ENCODE measurements around the gene DOCK6. TPM values are rescaled to one million over a fixed set of nuclear protein-coding genes. Genes with fewer than 3 reads are reported as not detected.
A peak's percentile ranks its signal among the peaks of the same experiment; 100 is the strongest.

DOCK6 gene
- total RNA-seq, 4 donors from 2014 or later: 19.7 to 94.0 (median 33.3) TPM

DNA sequence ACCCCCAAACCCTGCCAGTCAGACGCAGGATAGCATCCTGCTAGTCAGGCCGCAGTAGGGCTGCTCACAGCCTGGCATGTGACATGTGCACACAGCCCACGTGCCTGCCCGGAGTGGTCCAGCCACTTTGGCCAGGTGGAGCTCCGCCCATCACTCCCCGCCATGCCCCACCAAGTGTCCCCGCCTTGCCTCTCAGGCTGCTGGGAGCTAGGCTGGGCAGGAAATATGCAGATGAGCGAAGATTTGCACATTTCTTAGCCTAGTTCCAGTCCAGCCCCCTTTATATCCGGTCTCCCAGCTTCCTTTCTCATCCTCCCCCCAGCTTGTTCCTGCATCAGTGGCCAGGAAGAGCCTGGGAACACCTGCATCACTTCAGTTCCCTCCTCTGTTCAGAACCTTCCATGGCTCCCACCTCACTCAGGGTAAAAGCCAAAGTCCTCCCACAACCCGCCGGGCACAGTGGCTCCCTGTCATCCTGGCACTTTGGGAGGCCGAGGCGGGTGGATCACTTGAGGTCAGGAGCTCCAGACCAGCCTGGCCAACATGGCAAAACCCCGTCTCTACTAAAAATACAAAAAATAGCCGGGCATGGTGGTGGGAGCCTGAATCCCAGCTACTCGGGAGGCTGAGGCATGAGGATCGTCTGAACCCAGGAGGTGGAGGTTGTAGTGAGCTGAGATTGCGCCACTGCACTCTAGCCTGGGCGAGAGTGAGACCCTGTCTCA lies 2.3 kb upstream of the DOCK6 start:
- TF ChIP-seq, protein P1, sequence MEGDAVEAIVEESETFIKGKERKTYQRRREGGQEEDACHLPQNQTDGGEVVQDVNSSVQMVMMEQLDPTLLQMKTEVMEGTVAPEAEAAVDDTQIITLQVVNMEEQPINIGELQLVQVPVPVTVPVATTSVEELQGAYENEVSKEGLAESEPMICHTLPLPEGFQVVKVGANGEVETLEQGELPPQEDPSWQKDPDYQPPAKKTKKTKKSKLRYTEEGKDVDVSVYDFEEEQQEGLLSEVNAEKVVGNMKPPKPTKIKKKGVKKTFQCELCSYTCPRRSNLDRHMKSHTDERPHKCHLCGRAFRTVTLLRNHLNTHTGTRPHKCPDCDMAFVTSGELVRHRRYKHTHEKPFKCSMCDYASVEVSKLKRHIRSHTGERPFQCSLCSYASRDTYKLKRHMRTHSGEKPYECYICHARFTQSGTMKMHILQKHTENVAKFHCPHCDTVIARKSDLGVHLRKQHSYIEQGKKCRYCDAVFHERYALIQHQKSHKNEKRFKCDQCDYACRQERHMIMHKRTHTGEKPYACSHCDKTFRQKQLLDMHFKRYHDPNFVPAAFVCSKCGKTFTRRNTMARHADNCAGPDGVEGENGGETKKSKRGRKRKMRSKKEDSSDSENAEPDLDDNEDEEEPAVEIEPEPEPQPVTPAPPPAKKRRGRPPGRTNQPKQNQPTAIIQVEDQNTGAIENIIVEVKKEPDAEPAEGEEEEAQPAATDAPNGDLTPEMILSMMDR (IDR thresholded peaks at IDR 0.05): no peak
- TF ChIP-seq POLR2A (IDR thresholded peaks at IDR 0.05): no peak
- Histone ChIP-seq H3K36me3 (no peaks in the 10 kb centered on the region), H3K4me1 (peaks cover 32 to 69% (median 36%) of the 10 kb centered on the region in 3 donors), H3K27me3 (no peaks in the 10 kb centered on the region), H3K9me3 (no peaks in the 10 kb centered on the region), H3K27ac (peak overlapping the region; percentile 73 to 89 (median 86)), H3K4me3 (no peak overlapping the region)
- intact Hi-C loops (cut with DNase I): no loop called here
- no peak for DNase-seq
- 42 to 83% methylated on average over 5 to 11 of the region's 19 CpGs for WGBS, 2 donors

GRCh38 chr19:11263726-11264125 lies 1.4 kb upstream of the DOCK6 start:
- TF ChIP-seq, protein P1 (IDR thresholded peaks at IDR 0.05): no peak
- no peak for TF ChIP-seq POLR2A (IDR thresholded peaks at IDR 0.05)
- DNase-seq: no peak
- Histone ChIP-seq H3K4me3 (no peak overlapping the region), H3K27me3 (no peaks in the 10 kb centered on the region), H3K4me1 (peaks cover 23 to 60% (median 32%) of the 10 kb centered on the region in 3 donors), H3K9me3 (no peaks in the 10 kb centered on the region), H3K27ac (peak overlapping the region in 2 of 4 donors; percentile 88 to 89), H3K36me3 (no peaks in the 10 kb centered on the region)
- WGBS, 2 donors: 87 to 92% methylated on average over 6 of the region's 6 CpGs
- intact Hi-C loops (cut with DNase I): no loop called here

- H3K4me1 ChIP-seq: peaks cover 20 to 48% (median 28%) of the 10 kb centered on the region in 3 donors
- peak overlapping the region; percentile 86 to 92 (median 90) for H3K27ac ChIP-seq
- peak overlapping the region; percentile 72 to 99 (median 84) for H3K4me3 ChIP-seq
- DNase-seq: no peak
- no peak for TF ChIP-seq POLR2A (IDR thresholded peaks at IDR 0.05)
- TF ChIP-seq, protein P1 (IDR thresholded peaks at IDR 0.05): no peak
- WGBS, 2 donors: 41 to 80% methylated on average over 2 to 6 of the region's 18 CpGs
- no peaks in the 10 kb centered on the region for H3K9me3 ChIP-seq
- H3K27me3 ChIP-seq: no peaks in the 10 kb centered on the region
- intact Hi-C loops (cut with DNase I): no loop called here
- H3K36me3 ChIP-seq: no peaks in the 10 kb centered on the region
Observed at GRCh38 chr19:11261431-11261970, 823 bp downstream of the DOCK6 start.

- TF ChIP-seq POLR2A (IDR thresholded peaks at IDR 0.05): no peak
- TF ChIP-seq, protein P1 (IDR thresholded peaks at IDR 0.05): no peak
- H3K4me1 ChIP-seq: peaks cover 18 to 48% (median 28%) of the 10 kb centered on the region in 3 donors
- no peaks in the 10 kb centered on the region for H3K27me3 ChIP-seq
- WGBS, 2 donors: 74 to 79% methylated on average over 5 of the region's 5 CpGs
- H3K36me3 ChIP-seq: no peaks in the 10 kb centered on the region
- H3K27ac ChIP-seq: peak overlapping the region; percentile 86 to 92 (median 90)
- intact Hi-C loops (cut with DNase I): no loop called here
- peak overlapping the region in 3 of 4 donors; percentile 73 to 99 (median 96) for H3K4me3 ChIP-seq
- no peak for DNase-seq
- H3K9me3 ChIP-seq: no peaks in the 10 kb centered on the region
Observed at GRCh38 chr19:11260996-11261395, 1.3 kb downstream of the DOCK6 start.

GRCh38 chr19:11257846-11258380 lies 4.4 kb downstream of the DOCK6 start:
- Histone ChIP-seq H3K27me3 (no peaks in the 10 kb centered on the region), H3K4me1 (peaks cover 5 to 42% (median 14%) of the 10 kb centered on the region in 3 donors), H3K4me3 (no peak overlapping the region), H3K27ac (no peak overlapping the region), H3K9me3 (no peaks in the 10 kb centered on the region), H3K36me3 (peaks cover 0 to 7% (median 0%) of the 10 kb centered on the region in 3 donors)
- 74 to 82% methylated on average over 3 of the region's 3 CpGs for WGBS, 2 donors
- TF ChIP-seq, protein P1 (IDR thresholded peaks at IDR 0.05): no peak
- TF ChIP-seq POLR2A (IDR thresholded peaks at IDR 0.05): no peak
- DNase-seq: no peak
- intact Hi-C loops (cut with DNase I): no loop called here
